Ramos (cell line): ENCODE data around the gene MYO3A.

Experiments
- in situ Hi-C: fragments of 300-500 bp; cut with MboI; formaldehyde crosslinking; loops from one replicate; pipeline ENCODE4 v1.14.3; 2022; ENCODE audit warnings: low sequenced_read_pairs; ENCODE audit not compliant: unreplicated experiment

The MYO3A gene

GRCh38 chr10:25933653-25934608, at the start of gene MYO3A:
Gene MYO3A (plus strand): TSS chr10:25934229. CDS start chr10:25952111, 17,882 bp downstream.
- in situ Hi-C loops = no loop called here

DNA sequence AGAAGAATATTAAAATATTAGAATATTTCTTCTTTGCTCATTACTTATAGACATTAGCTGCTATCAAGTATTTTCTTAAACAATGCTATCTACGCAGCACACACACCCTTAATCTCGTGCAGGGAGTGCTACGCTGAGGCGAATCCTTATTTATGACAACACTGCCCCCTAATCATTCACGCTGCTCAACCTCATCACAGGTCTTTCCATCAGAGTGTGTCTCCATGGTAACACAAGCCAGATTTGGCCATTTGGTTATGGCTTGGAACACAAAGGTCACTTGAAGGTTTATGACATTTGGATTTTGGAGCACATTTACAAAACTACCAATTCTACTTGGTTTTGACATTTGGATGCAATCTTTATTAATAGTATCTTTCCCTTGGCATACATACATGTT, 45.4 kb upstream of the MYO3A start:
- in situ Hi-C loops = no loop called here

GRCh38 chr10:25890995-25891394, 43.0 kb upstream of the MYO3A start:
- in situ Hi-C loops = no loop called here

GRCh38 chr10:25895856-25896255, 38.2 kb upstream of the MYO3A start:
- in situ Hi-C loops = no loop called here

- in situ Hi-C loops = no loop called here
These were observed 37.6 kb upstream of the MYO3A start for GRCh38 chr10:25896421-25896820.

GRCh38 chr10:25899304-25899703, 34.7 kb upstream of the MYO3A start:
- in situ Hi-C loops = no loop called here

DNA sequence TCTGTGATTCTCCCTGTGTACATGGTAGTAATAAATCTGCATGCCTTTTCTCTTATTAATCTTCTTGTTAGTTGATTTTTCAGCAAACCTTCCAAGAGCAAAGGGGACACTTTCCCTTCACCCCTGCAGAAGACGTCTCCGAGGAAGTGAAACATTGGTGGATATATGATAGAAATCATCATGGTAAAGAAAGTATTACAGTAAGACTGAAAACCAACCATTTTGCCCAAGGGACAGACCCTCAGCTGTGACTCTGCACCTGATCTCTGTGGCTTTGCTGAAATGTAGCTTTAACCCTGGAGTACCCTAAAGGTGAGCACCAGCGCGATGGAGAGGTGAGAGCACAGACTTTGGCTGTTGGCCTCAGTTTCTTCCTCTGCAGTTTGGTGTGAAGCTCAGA, 32.8 kb upstream of the MYO3A start:
- in situ Hi-C loops = no loop called here

DNA sequence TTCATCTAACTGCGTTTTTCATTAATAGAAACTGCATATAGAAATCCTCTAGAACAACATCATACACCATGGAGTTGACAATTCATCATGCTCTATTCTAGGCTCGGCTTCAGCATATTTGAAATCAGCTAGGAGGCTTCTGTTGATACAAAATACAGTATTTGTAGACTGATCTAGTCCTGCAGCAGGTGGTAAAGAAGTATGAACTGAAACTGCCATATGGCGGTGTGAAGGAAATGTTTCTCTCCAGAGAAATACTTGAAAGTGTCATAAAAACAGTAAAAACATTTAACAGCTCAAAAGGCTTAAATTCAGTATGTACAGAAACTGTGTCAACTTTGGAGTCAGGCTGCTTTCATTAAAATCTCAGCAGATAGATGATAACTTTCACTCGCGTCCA, 32.0 kb upstream of the MYO3A start:
- in situ Hi-C loops = no loop called here

- in situ Hi-C loops = no loop called here
These were observed 26.8 kb upstream of the MYO3A start for GRCh38 chr10:25907261-25907660.

GRCh38 chr10:25912866-25913265, 21.2 kb upstream of the MYO3A start:
- in situ Hi-C loops = no loop called here

DNA sequence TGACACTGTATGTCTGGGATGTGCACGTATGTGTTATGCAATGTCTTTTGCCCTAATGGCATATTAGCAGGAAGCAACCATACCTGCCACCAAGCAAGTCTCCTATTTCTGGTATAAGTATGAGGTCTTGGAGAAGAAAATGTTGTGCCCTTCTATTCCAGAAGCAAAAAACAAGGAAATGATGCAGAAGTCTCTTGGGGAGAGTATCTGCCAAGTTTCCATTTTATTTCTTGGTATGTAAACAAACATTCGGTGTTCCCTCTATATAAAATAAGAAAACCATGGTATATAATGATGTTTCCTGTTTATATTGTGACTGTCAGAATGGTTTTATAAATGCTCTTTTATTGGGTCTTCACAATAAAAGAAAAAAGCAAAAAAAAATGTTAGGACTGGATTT, 19.3 kb upstream of the MYO3A start:
- in situ Hi-C loops = no loop called here

DNA sequence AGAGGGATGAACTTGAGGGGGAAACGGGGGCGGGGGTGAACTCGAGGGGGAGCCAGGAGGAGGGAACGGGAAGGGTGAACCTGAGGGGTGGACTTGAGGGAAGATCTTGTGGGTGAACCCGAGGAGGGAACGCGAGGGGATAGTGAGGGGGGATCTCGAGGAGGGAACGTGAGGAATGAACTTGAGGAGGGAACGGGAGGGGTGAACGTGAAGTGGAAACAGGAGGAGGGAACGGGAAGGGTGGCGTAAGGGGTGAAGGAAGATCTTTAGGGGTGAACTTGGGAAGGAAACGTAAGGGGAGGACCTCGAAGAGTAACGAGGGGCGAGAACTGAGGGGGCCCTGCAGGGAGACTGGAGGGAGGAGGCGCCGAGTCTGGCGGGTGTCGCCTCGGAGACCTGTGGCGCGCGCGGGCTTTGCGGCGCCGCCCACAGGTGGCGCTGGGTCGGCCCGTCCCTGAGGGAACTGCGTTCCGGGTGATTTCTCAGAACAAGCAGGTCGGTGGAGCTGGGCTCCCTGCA, 651 bp downstream of the MYO3A start:
- in situ Hi-C loops = no loop called here

- in situ Hi-C loops = no loop called here
These were observed 4.4 kb downstream of the MYO3A start for GRCh38 chr10:25938405-25938804.

DNA sequence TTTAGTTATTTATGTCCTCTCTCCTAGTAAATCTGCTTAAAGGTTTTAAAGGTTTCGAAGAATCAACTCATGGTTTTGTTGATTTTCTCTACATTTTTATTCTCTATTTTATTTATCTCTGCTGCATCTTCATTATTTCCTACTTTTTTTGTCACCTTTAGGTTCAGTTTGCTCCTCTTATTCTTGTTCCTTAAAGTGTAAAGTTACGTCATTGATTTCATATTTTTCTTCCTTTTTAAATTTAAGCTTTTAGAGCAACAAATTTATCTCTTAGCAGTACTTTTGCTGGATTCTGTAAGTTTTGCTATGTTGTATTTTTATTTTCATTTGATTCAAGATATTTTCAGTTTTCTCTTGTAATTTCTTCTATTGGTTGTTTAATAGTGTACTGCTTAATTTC, 10.7 kb downstream of the MYO3A start:
- in situ Hi-C loops = no loop called here

DNA sequence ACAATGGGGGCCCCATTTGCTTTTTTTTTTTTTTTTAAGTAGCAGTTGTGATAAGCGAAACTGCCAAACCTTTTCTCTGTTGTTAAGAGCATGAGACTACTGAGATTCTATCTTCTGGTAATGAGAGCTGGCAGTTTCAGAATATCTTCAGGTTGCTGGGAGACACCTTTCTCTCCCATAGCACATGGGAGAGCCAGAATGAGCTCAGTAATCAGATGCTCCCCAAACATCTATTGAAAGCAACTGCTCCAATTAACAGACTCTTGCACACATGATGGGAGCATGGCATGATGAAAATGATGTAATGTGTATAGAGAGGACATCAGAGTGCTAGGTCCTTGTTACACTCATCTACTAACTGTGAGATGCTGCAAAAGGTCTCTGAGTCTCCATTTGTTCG, 18.8 kb downstream of the MYO3A start:
- in situ Hi-C loops = no loop called here

- in situ Hi-C loops = no loop called here
These were observed 20.8 kb downstream of the MYO3A start for GRCh38 chr10:25954851-25955250.

DNA sequence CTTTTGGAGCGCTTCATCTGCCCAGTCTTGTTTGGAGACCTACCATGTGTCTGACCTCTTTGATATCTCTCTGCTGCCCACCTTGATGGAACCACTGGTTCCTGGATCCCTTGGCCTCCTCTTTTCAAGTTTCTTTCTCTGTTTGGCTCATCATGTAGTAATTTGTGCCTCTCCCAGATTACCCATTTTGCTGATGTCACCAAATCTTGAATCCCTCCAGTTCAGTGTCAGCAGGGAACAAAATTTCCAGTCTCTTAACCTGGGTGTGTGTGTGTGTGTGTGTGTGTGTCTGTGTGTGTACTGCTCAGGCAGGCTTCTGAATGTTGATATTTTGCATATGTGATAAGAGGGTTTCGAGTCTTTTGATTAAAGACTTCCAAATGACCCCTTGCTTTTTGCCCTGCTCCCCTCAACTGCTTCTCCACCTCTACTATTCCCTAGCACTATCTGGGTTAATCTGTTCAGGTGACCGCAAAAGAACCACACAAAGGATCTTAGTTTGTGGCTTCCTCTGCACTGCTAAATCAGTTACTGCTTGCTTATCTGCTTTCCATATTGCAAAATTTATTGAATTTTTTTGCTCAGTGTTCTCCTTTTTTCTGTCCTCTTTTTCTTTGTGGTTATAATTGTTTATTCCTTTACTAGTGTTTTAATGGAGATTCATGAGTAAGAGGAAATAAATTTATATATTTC, 25.7 kb downstream of the MYO3A start:
- in situ Hi-C loops = no loop called here

GRCh38 chr10:25965584-25965983, 31.6 kb downstream of the MYO3A start:
- in situ Hi-C loops = no loop called here

GRCh38 chr10:25966844-25967243, 32.8 kb downstream of the MYO3A start:
- in situ Hi-C loops = no loop called here

- in situ Hi-C loops = no loop called here
These were observed 38.6 kb downstream of the MYO3A start for GRCh38 chr10:25972631-25973030.

DNA sequence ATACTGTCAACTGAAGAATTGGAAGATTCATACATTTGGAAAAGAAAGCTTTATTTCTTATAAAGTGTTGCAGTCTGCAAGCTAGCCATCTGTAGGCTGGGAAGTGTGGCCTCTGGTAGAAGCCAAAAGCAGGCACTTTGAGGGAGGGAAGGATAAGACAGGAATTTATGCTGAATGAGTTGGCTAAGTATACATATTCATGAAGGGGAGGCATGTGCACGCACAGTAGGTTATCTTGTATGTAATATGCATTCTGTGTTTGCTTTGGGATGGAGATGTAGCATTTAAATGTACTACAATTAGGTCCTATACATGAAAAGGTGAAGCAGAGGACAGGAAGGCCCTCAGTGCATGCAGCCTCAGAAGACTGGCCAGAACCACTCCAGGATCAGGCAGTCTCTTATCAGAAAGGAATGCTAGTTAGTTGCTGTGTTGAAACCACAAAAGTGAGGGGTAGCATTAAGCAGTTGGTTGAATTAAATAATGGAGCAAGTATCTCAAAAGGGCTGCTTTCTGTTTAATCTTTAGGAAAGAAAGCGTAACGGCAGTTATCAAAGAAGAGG, 40.9 kb downstream of the MYO3A start:
- in situ Hi-C loops = no loop called here
